T-helper 1 cell treated with Interleukin-12 subunit alpha and Interleukin-12 subunit beta and Interleukin-4 antibody, amounts not matched to agents 30 μg/mL and 1 μg/mL, for 36 hours (primary cell): ENCODE data around the gene SMIM35.
"Not testable (repeated sequence)": the region's sequence is repeated elsewhere in the genome, so short reads cannot be mapped to it uniquely, and the experiment has no call there.

Experiments used
- H3K27ac Mint-ChIP-seq: one replicate; pipeline ENCODE4 v1.8.0; 2021; ENCODE audit warnings: mild to moderate bottlenecking, mixed read lengths
- H3K27me3 Mint-ChIP-seq: one replicate; pipeline ENCODE4 v1.8.0; 2021; ENCODE audit warnings: low read depth, mixed read lengths
- H3K36me3 Mint-ChIP-seq: one replicate; pipeline ENCODE4 v1.8.0; 2021; ENCODE audit warnings: low read depth, mixed read lengths
- H3K4me1 Mint-ChIP-seq: one replicate; pipeline ENCODE4 v1.8.0; 2021; ENCODE audit warnings: low read depth, mixed read lengths
- H3K4me3 Mint-ChIP-seq: one replicate; pipeline ENCODE4 v1.8.0; 2021; ENCODE audit warnings: mild to moderate bottlenecking, moderate library complexity, mixed read lengths
- H3K9me3 Mint-ChIP-seq: one replicate; pipeline ENCODE4 v1.8.0; 2021; ENCODE audit warnings: mixed read lengths

Gene SMIM35

DNA sequence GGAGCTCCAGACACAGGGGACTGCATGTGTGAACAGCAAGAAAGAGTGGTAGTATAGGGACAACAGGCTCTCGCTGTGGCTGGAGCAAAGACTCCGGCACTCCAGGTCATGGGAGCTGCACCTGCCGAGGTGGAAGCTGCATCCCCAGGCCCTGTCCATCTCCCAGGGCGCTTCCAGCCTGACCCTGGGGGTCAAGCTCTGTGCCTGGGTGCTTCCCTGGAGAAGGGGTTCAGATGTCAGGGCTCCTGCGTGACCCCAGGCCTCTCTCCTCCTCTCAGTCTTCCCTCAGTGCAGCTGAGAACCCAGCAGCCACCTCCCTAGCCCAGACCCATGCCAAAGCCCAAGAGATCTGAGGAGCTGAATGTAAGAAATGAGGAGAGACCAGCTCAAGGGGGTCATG lies 6.5 kb downstream of the SMIM35 start:
- no peak overlapping the region for H3K4me3 Mint-ChIP-seq
- H3K27ac Mint-ChIP-seq, result no peak overlapping the region
- no peaks in the 10 kb centered on the region for H3K9me3 Mint-ChIP-seq
- H3K27me3 Mint-ChIP-seq, result peaks cover 10% of the 10 kb centered on the region
- no peaks in the 10 kb centered on the region for H3K4me1 Mint-ChIP-seq
- no peaks in the 10 kb centered on the region for H3K36me3 Mint-ChIP-seq

DNA sequence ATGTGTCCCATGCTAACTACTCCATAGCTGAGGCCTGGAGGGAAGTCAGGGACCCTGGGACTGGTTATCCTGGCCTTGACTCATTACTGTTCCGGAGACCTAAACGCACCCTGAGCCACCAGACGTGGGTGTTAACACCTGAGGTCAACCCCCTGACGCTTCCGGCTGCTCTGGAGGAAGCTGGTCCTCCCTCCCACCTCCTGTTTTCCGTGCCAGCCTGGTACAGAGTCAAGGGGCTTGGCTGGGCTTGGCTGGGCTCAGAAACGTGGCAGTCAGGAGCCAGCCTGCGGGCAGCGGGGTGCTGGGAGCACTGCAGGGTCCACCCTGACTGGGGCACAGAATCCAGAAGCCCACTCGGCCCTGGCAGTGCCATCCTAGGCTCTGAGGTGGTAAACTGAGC lies 7.3 kb downstream of the SMIM35 start:
- H3K27me3 Mint-ChIP-seq, result peaks cover 10% of the 10 kb centered on the region
- no peak overlapping the region for H3K27ac Mint-ChIP-seq
- no peaks in the 10 kb centered on the region for H3K4me1 Mint-ChIP-seq
- no peaks in the 10 kb centered on the region for H3K36me3 Mint-ChIP-seq
- no peak overlapping the region for H3K4me3 Mint-ChIP-seq
- H3K9me3 Mint-ChIP-seq, result no peaks in the 10 kb centered on the region

- Mint-ChIP-seq H3K27ac (no peak overlapping the region), H3K27me3 (peaks cover 10% of the 10 kb centered on the region), H3K4me3 (no peak overlapping the region), H3K9me3 (no peaks in the 10 kb centered on the region), H3K4me1 (no peaks in the 10 kb centered on the region), H3K36me3 (no peaks in the 10 kb centered on the region)
Measured at GRCh38 chr11:118078911-118079411, 7.8 kb downstream of the SMIM35 start.

DNA sequence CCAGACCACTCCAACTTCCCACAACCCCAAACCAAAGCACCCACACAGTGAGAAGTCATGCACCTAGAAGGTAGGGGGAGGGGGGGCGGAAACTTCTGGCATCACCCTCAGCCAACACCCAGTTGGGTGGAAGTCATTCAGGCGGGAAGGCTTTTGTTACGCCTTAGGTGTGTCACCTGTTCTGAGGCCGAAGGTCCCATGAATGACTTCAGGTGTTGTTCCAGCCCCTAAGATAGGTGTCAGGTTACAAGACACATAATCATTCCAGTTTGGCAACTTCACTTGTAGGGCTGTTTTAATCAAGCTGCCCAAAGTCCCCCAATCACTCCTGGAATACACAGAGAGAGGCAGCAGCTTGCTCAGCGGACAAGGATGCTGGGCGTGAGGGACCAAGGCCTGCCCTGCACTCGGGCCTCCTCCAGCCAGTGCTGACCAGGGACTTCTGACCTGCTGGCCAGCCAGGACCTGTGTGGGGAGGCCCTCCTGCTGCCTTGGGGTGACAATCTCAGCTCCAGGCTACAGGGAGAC lies 9.9 kb downstream of the SMIM35 start, which contains the start of gene TMPRSS4:
Gene TMPRSS4, plus strand, starts transcription at position 325 of the 528 bp plus-strand sequence. CDS start 225 bp downstream, outside the sequence.
- no peaks in the 10 kb centered on the region for H3K4me1 Mint-ChIP-seq
- H3K27me3 Mint-ChIP-seq, result peaks cover 16% of the 10 kb centered on the region
- no peak within 1 kb of the TSS for H3K4me3 Mint-ChIP-seq
- no peak within 1 kb of the TSS for H3K27ac Mint-ChIP-seq
- no peaks in the 10 kb centered on the region for H3K9me3 Mint-ChIP-seq
- H3K36me3 Mint-ChIP-seq, result no peaks in the 10 kb centered on the region

GRCh38 chr11:118074785-118075184 lies 12.0 kb downstream of the SMIM35 start:
- no peaks in the 10 kb centered on the region for H3K4me1 Mint-ChIP-seq
- no peak overlapping the region for H3K27ac Mint-ChIP-seq
- peaks cover 21% of the 10 kb centered on the region for H3K27me3 Mint-ChIP-seq
- H3K36me3 Mint-ChIP-seq, result no peaks in the 10 kb centered on the region
- no peak overlapping the region for H3K4me3 Mint-ChIP-seq
- H3K9me3 Mint-ChIP-seq, result no peaks in the 10 kb centered on the region

DNA sequence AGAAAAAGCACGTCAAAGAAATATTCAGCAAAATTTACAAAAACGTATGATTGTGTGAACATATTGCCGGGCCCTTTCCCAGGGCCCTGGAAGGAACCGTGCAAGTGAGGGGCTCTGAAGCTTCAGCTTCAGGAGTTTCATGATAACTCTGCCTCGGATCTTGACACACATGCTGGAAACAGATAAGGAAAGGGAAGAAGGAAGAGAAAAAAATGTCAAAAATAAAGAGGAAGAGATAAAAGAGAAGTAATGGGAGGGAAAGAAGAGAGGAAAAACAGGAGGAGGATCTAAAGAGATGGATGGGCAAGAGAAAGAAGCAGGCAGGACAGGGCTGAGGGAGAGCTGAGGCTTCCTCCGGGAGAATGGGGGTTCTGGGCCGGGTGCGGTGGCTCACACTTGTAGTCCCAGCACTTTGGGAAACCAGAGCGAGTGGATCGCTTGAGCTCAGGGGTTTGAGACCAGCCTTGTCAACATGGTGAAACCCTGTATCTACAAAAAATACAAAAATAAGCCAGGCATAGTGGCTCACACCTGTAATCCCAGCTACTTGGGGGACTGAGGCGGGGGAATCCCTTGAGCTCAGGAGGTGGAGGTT lies 12.6 kb downstream of the SMIM35 start:
- no peak overlapping the region for H3K4me3 Mint-ChIP-seq
- no peaks in the 10 kb centered on the region for H3K36me3 Mint-ChIP-seq
- no peak overlapping the region for H3K27ac Mint-ChIP-seq
- no peaks in the 10 kb centered on the region for H3K4me1 Mint-ChIP-seq
- H3K27me3 Mint-ChIP-seq, result peaks cover 21% of the 10 kb centered on the region
- no peaks in the 10 kb centered on the region for H3K9me3 Mint-ChIP-seq

- H3K4me3 Mint-ChIP-seq, result no peak overlapping the region
- no peaks in the 10 kb centered on the region for H3K4me1 Mint-ChIP-seq
- H3K9me3 Mint-ChIP-seq, result no peaks in the 10 kb centered on the region
- H3K36me3 Mint-ChIP-seq, result no peaks in the 10 kb centered on the region
- H3K27me3 Mint-ChIP-seq, result peaks cover 21% of the 10 kb centered on the region
- H3K27ac Mint-ChIP-seq, result no peak overlapping the region
Measured at GRCh38 chr11:118073554-118073953, 13.2 kb downstream of the SMIM35 start.

- Mint-ChIP-seq H3K4me1 (no peaks in the 10 kb centered on the region), H3K4me3 (no peak overlapping the region), H3K27me3 (peaks cover 15% of the 10 kb centered on the region), H3K27ac (no peak overlapping the region), H3K9me3 (no peaks in the 10 kb centered on the region), H3K36me3 (no peaks in the 10 kb centered on the region)
Measured at GRCh38 chr11:118071416-118072030, 15.2 kb downstream of the SMIM35 start.

GRCh38 chr11:118068945-118069612 lies 17.7 kb downstream of the SMIM35 start:
- H3K4me1 Mint-ChIP-seq, result peaks cover 5% of the 10 kb centered on the region
- H3K9me3 Mint-ChIP-seq, result no peaks in the 10 kb centered on the region
- no peaks in the 10 kb centered on the region for H3K36me3 Mint-ChIP-seq
- H3K27ac Mint-ChIP-seq, result no peak overlapping the region
- H3K27me3 Mint-ChIP-seq, result peaks cover 20% of the 10 kb centered on the region
- H3K4me3 Mint-ChIP-seq, result no peak overlapping the region

- peaks cover 5% of the 10 kb centered on the region for H3K4me1 Mint-ChIP-seq
- H3K9me3 Mint-ChIP-seq, result no peaks in the 10 kb centered on the region
- no peaks in the 10 kb centered on the region for H3K36me3 Mint-ChIP-seq
- peaks cover 22% of the 10 kb centered on the region for H3K27me3 Mint-ChIP-seq
- no peak overlapping the region for H3K27ac Mint-ChIP-seq
- no peak overlapping the region for H3K4me3 Mint-ChIP-seq
Measured at GRCh38 chr11:118068206-118068944, 18.4 kb downstream of the SMIM35 start.

DNA sequence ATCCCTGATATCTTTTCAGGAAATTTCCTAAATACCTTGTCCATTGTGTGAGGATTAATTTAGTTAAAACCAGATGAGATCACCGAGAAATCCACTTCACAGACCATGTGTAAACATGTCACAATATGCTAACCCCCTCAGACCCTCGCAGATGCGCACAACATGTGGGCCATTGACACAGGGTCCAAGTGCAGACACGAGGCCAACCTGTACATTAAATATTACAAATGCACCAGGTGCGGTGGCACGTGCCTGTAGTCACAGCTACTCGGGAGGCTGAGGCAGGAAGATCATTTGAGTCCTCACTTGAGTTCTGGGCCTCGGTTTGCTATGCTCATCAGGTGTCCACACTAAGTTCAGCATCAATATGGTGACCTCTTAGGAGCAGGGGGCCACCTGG lies 19.8 kb downstream of the SMIM35 start:
- Mint-ChIP-seq H3K9me3 (no peaks in the 10 kb centered on the region), H3K27ac (no peak overlapping the region), H3K4me1 (peaks cover 5% of the 10 kb centered on the region), H3K27me3 (peaks cover 20% of the 10 kb centered on the region), H3K36me3 (no peaks in the 10 kb centered on the region), H3K4me3 (no peak overlapping the region)

GRCh38 chr11:118065384-118065783 lies 21.4 kb downstream of the SMIM35 start:
- Mint-ChIP-seq H3K9me3 (no peaks in the 10 kb centered on the region), H3K4me1 (peaks cover 5% of the 10 kb centered on the region), H3K36me3 (no peaks in the 10 kb centered on the region), H3K4me3 (no peak overlapping the region), H3K27ac (no peak overlapping the region), H3K27me3 (peaks cover 13% of the 10 kb centered on the region)

- Mint-ChIP-seq H3K27me3 (peaks cover 13% of the 10 kb centered on the region), H3K4me1 (peaks cover 5% of the 10 kb centered on the region), H3K9me3 (no peaks in the 10 kb centered on the region), H3K36me3 (no peaks in the 10 kb centered on the region), H3K27ac (no peak overlapping the region), H3K4me3 (no peak overlapping the region)
Measured at GRCh38 chr11:118064956-118065355, 21.8 kb downstream of the SMIM35 start.

- H3K27ac Mint-ChIP-seq, result not testable (repeated sequence)
Measured at GRCh38 chr11:118062631-118063030, 24.1 kb downstream of the SMIM35 start.

More at GRCh38 chr11:118062631-118063030, 24.1 kb downstream of the SMIM35 start:
- H3K9me3 Mint-ChIP-seq, H3K4me1 Mint-ChIP-seq, H3K4me3 Mint-ChIP-seq, H3K36me3 Mint-ChIP-seq: not testable (repeated sequence)
- peaks cover 15% of the 10 kb centered on the region for H3K27me3 Mint-ChIP-seq
